Hematopoietic multipotent progenitor cell treated with erythropoietin and hydrocortisone succinate and interleukin-3 and kit ligand, for 15 days (in vitro differentiated cells): ENCODE measurements around the gene TPMT.

Experiments
- DNase-seq: peaks from one replicate; pipeline ENCODE4 v3.0.0-alpha.2; 2015; ENCODE audit warnings: low spot score

TPMT gene

DNA sequence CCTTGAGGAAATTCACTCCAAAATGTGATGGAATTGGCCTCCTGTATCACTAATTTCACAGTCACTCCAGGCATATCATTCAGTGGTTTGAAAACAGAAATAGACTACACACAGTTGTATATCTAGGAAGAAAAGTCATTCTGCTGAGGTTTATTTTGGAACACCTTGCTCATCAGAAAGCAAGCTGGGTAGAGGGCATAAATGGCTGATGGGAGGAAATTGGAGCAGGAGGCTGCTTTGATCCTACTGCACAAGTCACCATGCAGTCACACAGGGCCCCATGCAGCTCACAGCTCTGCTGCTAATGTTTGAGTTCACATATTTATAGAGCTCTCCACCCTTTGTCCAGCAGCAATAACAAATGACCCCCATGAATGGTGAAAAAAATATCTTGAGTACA lies 44.7 kb downstream of the TPMT start:
- DNase-seq = no peak

DNA sequence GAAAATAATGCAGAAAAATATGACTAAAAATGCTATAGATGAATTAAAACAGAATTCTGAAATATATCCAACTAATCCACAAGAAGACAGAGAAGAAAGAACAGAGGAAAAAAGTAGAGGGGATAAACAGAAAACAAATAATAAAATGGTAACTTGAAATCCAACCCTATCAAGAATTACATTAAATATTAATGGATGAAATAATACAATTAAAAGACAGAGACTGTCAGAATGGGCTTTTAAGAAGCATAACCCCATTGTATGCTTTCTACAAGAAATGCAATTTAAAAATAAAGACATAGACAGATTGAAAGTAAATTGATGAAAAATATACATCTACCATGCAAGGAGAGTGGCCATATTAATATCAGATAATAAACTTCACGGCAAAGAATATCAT lies 47.8 kb downstream of the TPMT start:
- no peak for DNase-seq

DNA sequence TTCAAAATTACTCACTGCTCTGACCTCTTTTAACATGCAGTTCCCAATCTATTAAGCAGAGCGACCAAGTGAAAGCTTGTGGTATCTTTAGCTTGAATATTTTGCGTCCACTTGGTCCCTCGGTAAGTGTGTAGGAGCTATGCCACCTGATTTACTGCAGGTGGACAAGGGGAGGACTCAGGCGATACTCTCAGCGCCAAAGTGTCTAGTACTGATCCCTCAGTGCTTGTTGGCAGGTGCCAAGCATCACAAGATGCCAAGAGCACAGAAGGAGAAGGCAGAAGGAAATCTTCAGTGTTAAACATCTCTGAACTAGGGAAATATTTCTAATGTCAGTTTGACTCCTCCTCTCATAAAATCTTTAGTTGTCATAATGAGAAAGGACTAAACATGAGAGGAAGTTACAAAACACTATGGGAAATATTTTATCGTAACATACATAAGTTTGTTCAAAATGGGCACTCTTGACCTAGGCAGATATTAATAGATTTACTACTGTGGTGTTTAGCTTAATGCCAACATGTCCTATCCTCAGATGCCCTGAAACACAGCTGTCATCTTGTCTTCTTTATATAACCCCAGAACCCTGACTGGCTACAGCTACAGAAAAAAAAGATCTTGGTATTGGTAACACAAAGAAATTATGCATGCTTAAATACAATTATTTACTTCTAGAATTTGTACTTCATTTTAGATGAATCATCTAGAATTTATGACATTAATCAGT lies 51.9 kb downstream of the TPMT start:
- no peak for DNase-seq

DNA sequence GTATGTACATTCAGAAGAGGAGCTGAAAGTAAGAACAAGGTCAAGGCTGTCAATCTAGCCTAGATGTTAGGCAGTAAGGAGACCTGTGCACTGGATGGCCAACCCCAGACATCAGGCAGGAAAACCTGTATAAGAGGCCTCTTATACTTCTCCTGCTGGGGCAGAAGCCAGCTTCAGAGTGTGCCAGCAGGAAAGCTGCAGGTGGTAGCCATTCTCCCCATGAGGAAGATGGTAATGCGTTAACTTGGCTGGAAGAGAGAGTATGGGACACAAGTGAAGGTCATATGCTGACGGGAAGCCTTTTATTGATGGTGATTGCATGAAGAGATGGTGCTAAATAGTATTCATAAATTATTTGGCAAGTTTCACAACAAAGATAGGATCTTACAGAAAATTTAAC lies 53.0 kb downstream of the TPMT start:
- DNase-seq = no peak

DNA sequence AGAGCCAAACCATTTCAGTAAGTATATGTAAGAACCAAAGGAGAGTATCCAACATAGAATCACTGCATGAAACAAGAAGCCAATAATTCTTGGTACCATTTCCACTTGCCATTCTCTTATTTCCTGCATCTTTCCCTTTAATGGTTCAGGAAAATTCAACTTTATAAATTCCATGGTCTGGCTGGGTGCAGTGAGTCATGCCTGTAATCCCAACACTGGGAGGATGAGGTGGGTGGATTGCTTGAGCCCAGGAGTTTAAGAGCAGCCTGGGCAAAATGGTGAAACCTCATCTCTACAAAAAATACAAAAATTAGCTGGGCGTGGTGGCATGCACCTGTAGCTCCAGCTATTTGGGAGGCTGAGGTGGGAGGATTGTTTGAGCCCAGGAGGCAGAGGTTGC lies 53.6 kb downstream of the TPMT start:
- no peak for DNase-seq

DNA sequence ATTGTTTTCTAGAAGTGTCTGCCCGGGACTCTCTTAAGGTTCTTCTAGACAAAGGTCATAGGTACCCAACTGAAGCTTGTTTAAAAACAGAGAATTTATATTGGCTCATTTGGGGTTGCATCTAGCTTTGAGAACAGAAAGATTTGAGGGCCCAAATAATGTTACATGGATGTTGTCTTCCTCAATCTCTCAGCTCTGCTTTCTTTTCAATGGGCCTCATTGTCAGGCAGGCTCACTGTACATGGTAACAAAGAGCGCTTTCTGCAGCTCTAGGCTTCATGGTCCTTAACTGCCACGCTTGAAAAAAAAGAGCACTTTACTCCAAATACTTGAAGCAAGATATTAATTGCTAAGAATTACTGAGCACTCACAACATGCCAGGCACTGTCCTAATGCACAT lies 54.6 kb downstream of the TPMT start:
- no peak for DNase-seq

DNA sequence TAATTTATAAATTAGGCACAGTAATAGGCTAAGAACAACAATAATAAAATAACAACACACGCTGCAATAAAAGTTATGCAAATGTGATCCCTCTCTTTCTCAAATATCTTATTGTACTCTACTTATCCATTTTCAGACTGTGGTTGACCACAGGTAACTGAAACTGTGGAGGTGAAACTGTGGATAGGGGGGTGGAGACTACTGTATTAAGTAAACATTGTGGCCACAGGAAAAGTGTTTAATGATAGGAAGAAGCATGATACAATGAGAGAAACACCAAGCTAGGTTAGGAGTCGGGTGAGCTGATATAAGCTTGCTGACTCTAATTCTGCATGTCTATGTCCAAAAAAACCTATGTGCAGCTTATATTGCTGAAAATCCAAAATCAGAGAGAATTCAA lies 55.4 kb downstream of the TPMT start:
- no peak for DNase-seq

DNA sequence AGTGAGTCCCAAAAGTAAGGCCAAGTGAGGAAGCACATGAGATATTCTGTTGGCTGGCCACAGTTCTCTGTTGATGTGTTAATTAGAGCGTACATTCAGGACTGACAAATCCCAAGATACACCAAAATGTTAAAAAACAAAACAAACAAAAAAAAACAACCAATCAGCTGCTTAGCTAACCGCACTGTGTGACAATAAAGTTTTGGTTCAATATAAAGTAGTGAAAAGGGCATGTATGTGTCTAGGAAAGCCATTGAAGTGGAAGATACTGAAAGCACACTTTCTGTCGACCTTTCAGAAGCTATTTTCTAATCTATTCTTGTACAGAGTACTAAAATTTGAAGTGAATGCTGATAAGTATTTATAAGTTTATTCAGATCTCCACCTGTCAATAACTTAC lies 58.5 kb downstream of the TPMT start:
- DNase-seq = no peak

DNA sequence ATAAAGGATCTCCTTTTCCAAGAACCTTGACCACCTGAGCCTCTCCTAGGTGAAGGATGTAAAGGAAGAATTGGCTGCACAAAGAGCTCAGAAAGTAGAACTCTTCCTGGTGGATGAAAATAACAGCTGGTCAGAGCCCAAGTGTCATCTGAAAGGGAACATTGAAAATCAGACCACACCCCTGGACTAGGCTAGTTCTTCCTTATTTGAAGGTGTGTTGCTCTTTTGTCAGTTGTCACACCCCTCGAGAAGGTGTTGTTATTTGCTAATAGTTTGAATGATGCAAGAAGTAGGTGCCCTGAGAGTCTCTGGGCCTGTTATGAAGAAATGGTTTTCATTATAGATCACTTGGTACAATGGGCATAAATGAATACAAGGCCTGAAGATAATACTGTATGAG lies 63.5 kb downstream of the TPMT start:
- DNase-seq = no peak

DNA sequence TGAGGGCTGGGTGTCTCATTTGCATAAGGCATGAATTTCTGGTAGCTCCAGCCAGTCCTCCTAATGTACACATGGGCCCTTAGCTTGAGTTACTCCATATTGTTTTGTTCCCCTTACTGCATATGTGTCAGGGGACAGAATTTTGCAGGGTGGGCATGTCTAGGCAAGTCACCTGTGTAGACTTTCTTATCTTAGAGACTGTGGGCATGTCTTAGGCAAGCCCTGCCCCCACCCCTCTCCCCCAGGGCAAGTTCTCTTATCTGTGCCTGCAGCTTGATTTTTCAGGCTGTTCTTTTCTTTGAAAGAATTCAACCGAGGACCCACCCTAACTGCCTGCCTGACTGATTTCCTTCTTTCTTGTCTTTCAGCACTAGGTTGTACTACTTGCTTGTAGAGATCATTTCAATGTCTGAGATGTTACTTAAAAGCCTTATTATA lies 64.5 kb downstream of the TPMT start:
- DNase-seq = no peak

DNA sequence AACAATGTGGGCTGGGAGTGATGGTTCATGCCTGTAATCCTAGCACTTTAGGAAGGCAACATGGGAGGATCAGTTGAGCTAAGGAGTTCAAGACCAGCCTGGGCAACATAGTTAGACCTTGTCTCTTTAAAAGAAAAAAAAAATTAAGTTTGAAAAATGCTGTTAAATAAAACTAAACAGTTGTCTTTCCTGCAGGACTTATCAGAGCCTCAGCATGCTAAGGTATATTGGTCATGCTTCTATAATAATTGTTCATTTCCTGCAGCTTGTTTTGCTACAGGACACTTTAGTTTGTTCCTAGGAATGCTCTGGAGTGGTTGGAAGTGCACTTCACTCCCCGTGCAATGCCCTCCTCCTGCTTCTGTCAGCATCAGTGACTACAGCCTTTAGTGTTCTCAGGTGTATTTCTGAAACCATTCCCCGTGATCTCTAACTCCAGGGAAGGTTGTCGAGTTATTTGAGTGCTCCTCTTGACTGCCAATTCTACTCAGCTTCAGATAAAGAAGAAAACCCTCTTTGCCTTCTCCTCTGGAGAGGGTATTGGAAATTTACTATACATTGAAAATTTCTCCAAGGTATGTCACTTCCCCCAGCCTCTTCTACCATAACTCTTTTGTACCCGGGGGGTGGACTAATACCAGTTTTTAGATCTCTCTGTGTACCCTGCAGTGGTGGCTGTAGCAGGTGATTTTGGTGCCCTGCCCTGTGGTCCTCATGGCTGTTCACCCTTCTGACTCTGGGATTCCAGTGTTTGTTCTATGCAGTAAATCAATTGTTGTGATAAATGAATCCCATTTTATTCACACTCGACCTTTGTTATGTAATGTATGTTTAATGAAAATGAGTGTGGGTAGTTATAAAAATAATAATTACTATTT lies 66.2 kb downstream of the TPMT start:
- DNase-seq = no peak

DNA sequence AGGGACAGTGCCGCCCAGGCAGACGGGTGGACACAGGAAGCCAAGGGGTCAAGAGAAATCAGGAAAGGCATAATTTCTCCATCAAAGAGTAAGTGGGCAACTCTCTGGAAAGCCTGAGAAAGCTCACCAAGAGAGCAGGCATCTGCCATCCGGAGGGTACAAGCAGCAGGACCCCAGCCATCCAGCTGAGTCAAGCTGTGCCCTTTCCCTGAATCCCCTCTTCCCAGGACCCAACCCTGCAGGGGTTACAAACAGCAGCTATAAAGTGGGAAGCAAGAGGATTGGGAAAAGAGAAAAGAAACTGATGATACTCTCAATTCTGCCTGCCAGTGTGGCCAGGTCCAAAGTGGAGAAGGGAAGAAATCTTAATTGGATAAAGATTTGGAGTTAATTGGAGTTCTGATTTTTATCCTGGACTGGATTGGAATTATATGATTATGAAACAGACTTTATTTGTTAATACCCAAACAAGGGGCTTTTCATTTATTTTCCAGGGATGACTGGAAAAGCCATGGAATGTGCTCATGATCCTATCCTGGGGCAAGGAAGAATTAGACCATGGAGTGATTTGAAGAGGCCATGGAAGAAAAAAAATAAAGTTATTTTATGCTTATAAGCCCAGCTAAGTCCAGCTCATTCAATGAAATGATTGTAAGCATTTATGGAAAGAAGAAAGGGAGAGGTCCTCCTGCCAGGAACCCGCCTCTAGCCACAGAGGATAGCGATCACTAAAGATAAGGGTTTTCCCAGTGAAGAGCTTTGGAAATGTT lies 67.3 kb downstream of the TPMT start:
- DNase-seq = no peak

DNA sequence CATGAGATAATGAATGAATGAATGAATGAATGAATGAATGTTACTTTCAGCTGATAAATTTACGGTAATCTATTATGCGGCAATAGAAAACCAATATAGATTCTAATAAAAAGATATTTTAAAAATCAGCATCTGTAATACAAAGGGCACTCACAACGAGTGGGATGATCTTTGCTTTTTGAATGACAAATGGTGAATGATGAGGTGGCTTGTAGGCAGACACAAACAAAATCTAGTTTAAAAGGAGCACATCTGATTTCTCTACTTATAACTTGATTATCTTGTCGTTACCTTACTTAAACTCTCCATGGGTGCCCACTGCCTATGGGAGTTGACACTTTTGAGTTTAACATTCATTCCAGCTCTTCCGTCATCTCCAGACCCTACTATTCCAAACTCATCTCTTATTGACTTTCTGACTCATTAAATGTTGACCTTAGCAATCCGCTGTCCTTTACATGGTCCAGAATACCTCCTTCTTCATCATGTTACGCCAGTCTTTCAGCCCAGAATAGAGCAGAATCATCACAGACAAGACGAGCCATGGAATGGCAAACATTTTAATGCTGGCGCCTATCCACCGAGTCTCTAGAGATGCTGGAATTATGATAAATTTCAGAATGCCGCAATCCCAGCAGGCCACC lies 73.7 kb downstream of the TPMT start:
- no peak for DNase-seq

DNA sequence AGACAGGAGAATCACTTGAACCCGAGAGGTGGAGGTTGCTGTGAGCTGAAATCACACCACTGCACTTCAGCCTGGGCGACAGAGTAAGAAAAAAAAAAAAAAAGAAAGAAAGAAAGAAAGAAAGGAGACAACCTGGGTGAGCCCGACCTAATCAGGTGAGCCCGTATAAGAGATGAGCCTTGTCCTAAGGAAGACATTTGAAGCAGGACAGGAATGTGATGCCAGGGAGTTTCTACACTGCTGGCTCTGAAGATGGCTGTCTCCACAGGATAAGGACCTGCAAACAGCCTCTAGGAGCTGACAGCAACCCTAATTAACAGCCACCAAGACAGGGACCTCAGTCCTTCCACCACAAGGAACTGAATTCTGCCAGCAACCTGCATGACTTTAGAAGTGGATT lies 74.3 kb downstream of the TPMT start:
- DNase-seq = no peak

DNA sequence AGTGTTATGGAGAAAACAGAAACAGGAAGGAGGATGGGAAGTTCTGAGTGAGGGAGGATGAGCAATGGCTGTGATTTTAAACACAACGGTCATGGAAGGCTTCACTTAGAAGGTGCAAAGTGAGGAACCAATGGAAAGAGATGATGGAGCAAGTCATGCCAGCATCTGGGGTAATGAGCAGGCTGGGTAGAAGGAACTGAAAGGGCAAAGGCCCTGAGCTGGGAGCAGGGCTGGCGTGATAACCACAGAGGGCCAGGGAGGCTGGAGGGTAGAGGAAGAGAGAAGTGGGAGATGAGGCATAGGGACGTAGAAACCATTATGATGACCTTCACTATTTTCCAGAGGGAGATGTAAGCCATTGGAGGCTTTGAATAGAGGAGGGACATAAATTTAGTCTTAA lies 76.0 kb downstream of the TPMT start:
- no peak for DNase-seq
